Parathyroid adenoma (tissue), 2 donors: ENCODE results near the gene CRACR2A.

Source experiments
- H2AFZ ChIP-seq: fragments of 300-600 bp; sonication (generic); one replicate; pipeline ENCODE4 v1.7.0; 2017; ENCODE audit warnings: antibody characterized with exemption, mild to moderate bottlenecking
- H3K27ac ChIP-seq: fragments of 300-600 bp; sonication (generic); one replicate; pipeline ENCODE4 v1.7.0; 2017
- H3K27me3 ChIP-seq: fragments of 300-600 bp; sonication (generic); one replicate; pipeline ENCODE4 v1.7.0; 2017; ENCODE audit warnings: low read length; ENCODE audit not compliant: control insufficient read depth, insufficient read depth
- H3K36me3 ChIP-seq: fragments of 300-600 bp; sonication (generic); one replicate; pipeline ENCODE4 v1.7.0; 2017; ENCODE audit warnings: low read length; ENCODE audit not compliant: control insufficient read depth, insufficient read depth
- H3K4me1 ChIP-seq: fragments of 300-600 bp; sonication (generic); one replicate; pipeline ENCODE4 v1.7.0; 2017; ENCODE audit warnings: control low read depth
- H3K4me2 ChIP-seq: fragments of 300-600 bp; sonication (generic); one replicate; pipeline ENCODE4 v1.7.0; 2017; ENCODE audit warnings: low read length
- H3K4me3 ChIP-seq: fragments of 300-600 bp; sonication (generic); one replicate; pipeline ENCODE4 v1.7.0; 2017; ENCODE audit warnings: low read depth, low read length
- H3K79me2 ChIP-seq: fragments of 300-600 bp; sonication (generic); one replicate; pipeline ENCODE4 v1.7.0; 2017; ENCODE audit warnings: control low read depth
- H3K9ac ChIP-seq: fragments of 300-600 bp; sonication (generic); one replicate; pipeline ENCODE4 v1.7.0; 2017; ENCODE audit warnings: mild to moderate bottlenecking
- H3K9me3 ChIP-seq: fragments of 300-600 bp; sonication (generic); one replicate; pipeline ENCODE4 v1.7.0; 2017; ENCODE audit warnings: low read length; ENCODE audit not compliant: control insufficient read depth
- TF ChIP-seq, protein P1 (sequence below): fragments of 300-600 bp; sonication (generic); IDR thresholded peaks from one replicate; pipeline ENCODE4 v1.7.0; 2017; ENCODE audit warnings: antibody characterized with exemption, mild to moderate bottlenecking
- donor health status: primary hyperparathyroidism.

The CRACR2A gene

DNA sequence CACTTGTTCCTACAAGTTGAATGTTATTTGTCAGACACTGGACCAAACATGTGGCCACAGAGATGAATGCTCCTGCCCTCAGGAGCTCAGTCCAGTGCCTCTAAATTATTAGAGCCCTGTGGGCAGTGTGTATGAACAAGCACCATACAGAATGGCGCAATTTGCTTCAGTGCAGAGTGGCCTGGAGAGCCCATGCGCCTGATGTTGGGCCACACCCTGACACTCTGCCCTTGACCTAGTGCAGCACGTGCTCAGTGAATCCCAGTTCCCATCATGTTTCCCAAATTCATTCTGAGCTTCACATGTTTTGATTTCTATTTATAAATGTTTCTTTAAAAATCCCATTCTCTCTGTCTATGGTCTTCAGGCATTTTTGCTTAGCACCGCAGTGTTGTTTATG lies 145.1 kb downstream of the CRACR2A start:
- H3K9me3 ChIP-seq: no peaks in the 10 kb centered on the region

DNA sequence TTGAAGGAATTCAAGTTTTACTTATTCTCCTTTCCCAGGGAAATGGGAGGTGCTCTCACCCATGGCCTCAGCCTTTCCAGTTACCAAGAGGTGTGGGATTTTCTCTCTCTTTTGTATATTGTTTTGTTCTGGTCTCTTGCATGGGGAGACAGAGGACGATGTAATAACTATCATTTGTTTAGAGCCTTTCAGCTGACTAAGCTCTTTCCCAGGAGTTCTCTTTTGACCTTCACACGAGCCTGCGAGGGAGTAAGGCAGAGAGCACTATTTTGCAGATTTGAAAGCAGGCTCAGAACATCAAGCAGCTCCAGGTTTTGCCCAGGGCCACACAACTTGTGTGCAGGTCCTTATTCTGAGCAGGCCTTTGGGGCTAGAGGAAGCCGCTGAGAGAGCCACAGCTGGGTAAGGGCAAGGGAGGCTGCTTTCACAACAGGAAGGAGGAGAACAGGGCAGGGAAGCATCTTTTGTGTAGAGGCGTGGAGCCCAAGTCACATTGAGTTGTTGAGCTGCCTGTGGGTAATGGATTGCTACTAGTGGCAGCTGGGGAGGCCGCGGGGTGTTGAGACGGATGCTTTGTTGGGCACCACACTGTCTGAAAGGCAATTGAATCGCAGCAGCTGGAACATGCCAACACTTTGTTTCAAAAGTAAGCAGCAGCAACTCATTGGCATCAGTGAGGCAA lies 145.7 kb downstream of the CRACR2A start:
- peak overlapping the region; percentile 32 for H3K4me3 ChIP-seq
- H3K79me2 ChIP-seq: no peaks in the 10 kb centered on the region
- H3K9me3 ChIP-seq: no peaks in the 10 kb centered on the region
- H3K9ac ChIP-seq: no peak overlapping the region
- H3K4me2 ChIP-seq: peak overlapping the region; percentile 42
- H3K4me1 ChIP-seq: peaks cover 36% of the 10 kb centered on the region
- peak overlapping the region; percentile 40 for H2AFZ ChIP-seq
- no peaks in the 10 kb centered on the region for H3K27me3 ChIP-seq
- TF ChIP-seq, protein P1, sequence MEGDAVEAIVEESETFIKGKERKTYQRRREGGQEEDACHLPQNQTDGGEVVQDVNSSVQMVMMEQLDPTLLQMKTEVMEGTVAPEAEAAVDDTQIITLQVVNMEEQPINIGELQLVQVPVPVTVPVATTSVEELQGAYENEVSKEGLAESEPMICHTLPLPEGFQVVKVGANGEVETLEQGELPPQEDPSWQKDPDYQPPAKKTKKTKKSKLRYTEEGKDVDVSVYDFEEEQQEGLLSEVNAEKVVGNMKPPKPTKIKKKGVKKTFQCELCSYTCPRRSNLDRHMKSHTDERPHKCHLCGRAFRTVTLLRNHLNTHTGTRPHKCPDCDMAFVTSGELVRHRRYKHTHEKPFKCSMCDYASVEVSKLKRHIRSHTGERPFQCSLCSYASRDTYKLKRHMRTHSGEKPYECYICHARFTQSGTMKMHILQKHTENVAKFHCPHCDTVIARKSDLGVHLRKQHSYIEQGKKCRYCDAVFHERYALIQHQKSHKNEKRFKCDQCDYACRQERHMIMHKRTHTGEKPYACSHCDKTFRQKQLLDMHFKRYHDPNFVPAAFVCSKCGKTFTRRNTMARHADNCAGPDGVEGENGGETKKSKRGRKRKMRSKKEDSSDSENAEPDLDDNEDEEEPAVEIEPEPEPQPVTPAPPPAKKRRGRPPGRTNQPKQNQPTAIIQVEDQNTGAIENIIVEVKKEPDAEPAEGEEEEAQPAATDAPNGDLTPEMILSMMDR: no peak
- no peaks in the 10 kb centered on the region for H3K36me3 ChIP-seq
- peak overlapping the region; percentile 82 for H3K27ac ChIP-seq

More for the DNA sequence above, 145.1 kb downstream of the CRACR2A start:
- H3K36me3 ChIP-seq: no peaks in the 10 kb centered on the region
- peak overlapping the region; percentile 82 for H3K27ac ChIP-seq
- TF ChIP-seq, protein P1: no peak
- H3K9ac ChIP-seq: no peak overlapping the region
- peak overlapping the region; percentile 40 for H2AFZ ChIP-seq
- no peaks in the 10 kb centered on the region for H3K27me3 ChIP-seq
- H3K79me2 ChIP-seq: no peaks in the 10 kb centered on the region
- peaks cover 36% of the 10 kb centered on the region for H3K4me1 ChIP-seq
- H3K4me3 ChIP-seq: no peak overlapping the region
- no peak overlapping the region for H3K4me2 ChIP-seq

DNA sequence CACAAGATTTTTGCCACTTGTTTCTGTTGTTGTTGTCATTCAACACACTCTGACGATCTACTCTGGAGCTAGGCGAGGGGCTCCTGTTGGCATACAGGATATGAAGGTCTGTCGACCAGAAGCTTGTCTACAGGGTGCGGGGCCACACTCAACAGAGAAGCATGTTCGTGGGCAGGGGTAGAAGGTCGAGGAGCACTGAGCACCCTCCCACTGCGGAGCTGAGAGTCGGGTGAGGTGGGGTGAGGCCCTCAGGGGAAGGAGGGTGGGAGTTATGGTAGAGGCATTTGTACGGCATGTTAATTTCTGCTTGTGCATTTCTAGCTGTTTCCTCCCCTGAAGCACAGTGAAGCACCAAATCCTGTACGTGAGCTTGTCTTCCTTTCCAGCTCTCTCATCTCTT lies 146.8 kb downstream of the CRACR2A start:
- Histone ChIP-seq H3K9me3 (no peaks in the 10 kb centered on the region), H3K4me3 (no peak overlapping the region), H3K36me3 (no peaks in the 10 kb centered on the region), H3K27me3 (no peaks in the 10 kb centered on the region), H3K9ac (no peak overlapping the region), H2AFZ (peak overlapping the region; percentile 40), H3K27ac (peak overlapping the region; percentile 82), H3K79me2 (no peaks in the 10 kb centered on the region), H3K4me2 (no peak overlapping the region), H3K4me1 (peaks cover 36% of the 10 kb centered on the region)
- TF ChIP-seq, protein P1: no peak

DNA sequence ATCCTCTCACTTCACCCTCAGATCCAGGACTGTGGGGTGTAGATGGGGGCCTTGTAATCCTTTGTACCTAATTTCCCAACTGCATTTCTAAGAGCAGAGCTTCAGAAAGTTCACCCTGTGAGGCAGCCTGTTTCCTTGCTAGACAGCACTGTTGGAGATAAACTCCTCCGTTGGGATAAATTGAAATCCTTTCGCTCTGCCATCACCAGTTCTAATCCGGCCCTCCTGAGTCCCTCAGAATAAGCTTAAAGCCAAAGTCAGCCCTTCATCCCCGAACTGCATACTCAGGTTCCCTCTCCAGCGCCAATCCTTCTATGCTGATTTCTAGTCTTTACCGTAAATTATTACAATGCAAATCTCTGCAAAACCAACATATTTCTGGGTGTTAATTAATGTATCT lies 147.2 kb downstream of the CRACR2A start:
- Histone ChIP-seq H3K27ac (peak overlapping the region; percentile 82), H3K4me2 (no peak overlapping the region), H3K9ac (no peak overlapping the region), H3K79me2 (no peaks in the 10 kb centered on the region), H3K27me3 (no peaks in the 10 kb centered on the region), H3K4me3 (no peak overlapping the region), H3K4me1 (peaks cover 36% of the 10 kb centered on the region), H3K36me3 (no peaks in the 10 kb centered on the region), H2AFZ (peak overlapping the region; percentile 68), H3K9me3 (no peaks in the 10 kb centered on the region)
- TF ChIP-seq, protein P1: no peak
